Left ventricle myocardium inferior (tissue), 1 donor: ENCODE measurements around the gene NOP10. TPM values are rescaled to one million over a fixed set of nuclear protein-coding genes. Genes with fewer than 3 reads are reported as not detected.
"Not testable (repeated sequence)": the region's sequence is repeated elsewhere in the genome, so short reads cannot be mapped to it uniquely, and the experiment has no call there.

Source experiments
- DNase-seq: peaks from one replicate; pipeline ENCODE4 v3.0.0-alpha.2; 2020
- H3K27ac ChIP-seq: fragments of 200-600 bp; replicated peaks from 2 replicates; pipeline ENCODE4 v1.8.0; 2021
- H3K27me3 ChIP-seq: fragments of 200-600 bp; 2 replicates; pipeline ENCODE4 v1.8.0; 2021; ENCODE audit warnings: low read depth
- H3K36me3 ChIP-seq: fragments of 200-600 bp; 2 replicates; pipeline ENCODE4 v1.8.0; 2021
- H3K4me1 ChIP-seq: fragments of 200-600 bp; 2 replicates; pipeline ENCODE4 v1.8.0; 2021
- H3K4me3 ChIP-seq: fragments of 200-600 bp; 2 replicates; pipeline ENCODE4 v1.8.0; 2021; ENCODE audit warnings: mild to moderate bottlenecking, moderate library complexity
- H3K9me3 ChIP-seq: fragments of 200-600 bp; replicated peaks from 2 replicates; pipeline ENCODE4 v1.8.0; 2021
- CTCF ChIP-seq: fragments of 200-600 bp; IDR thresholded peaks from 2 replicates; pipeline ENCODE4 v1.8.0; 2021; ENCODE audit warnings: antibody characterized with exemption, mild to moderate bottlenecking, borderline replicate concordance
- intact Hi-C: fragments of 100-400 bp; cut with micrococcal nuclease; formaldehyde crosslinking; loops from one replicate; pipeline ENCODE4 v1.11.0; 2022
- long read RNA-seq: library from polyadenylated mRNA; unstranded; transcript quantifications from one replicate; pipeline ENCODE4 v2.0.0, GENCODE V29; 2021
- total RNA-seq: library from RNA; stranded (reverse); fragmentation: NEBNext Ultra II Directional; extraction: Animal tissue kit (Norgen Biotek cat#: 25700); gene quantifications from one replicate; pipeline ENCODE4 v1.2.1, GENCODE V29; 2021
- donor health status: DM: no; HTN: yes; CAD: no; lungs with severe emphysema.

Gene NOP10
- total RNA-seq: 140 TPM
- long read RNA-seq, transcript NOP10-201 (2 exons, 554 nt): major isoform, 78 of 78 reads
- long read RNA-seq, partial matches to known transcripts: 0 of 78 reads
- long read RNA-seq, other reads (novel, unspliced or antisense): 0 of 78 reads

- Histone ChIP-seq H3K27ac (peak within 1 kb of the TSS; percentile 95), H3K36me3 (peaks cover 19% of the 10 kb centered on the region), H3K9me3 (no peaks in the 10 kb centered on the region), H3K4me3 (peak within 1 kb of the TSS; percentile 86), H3K4me1 (peaks cover 29% of the 10 kb centered on the region), H3K27me3 (no peaks in the 10 kb centered on the region)
- TF ChIP-seq CTCF: peak; percentile 94
- intact Hi-C loops: no loop called here
- peak; percentile 87 for DNase-seq
Observed at GRCh38 chr15:34342737-34343575, at the start of gene NOP10, which contains the start of gene NUTM1. Gene NOP10, minus strand, starts transcription at chr15:34343136. Its CDS starts 63 bp downstream, at chr15:34343073. Gene NUTM1, plus strand, starts transcription at chr15:34343315. Its CDS starts 382 bp downstream, at chr15:34343697.

GRCh38 chr15:34389594-34390086 lies 46.7 kb upstream of the NOP10 start:
- H3K9me3 ChIP-seq, H3K36me3 ChIP-seq, H3K27ac ChIP-seq, intact Hi-C loops, H3K4me3 ChIP-seq, DNase-seq, H3K27me3 ChIP-seq, H3K4me1 ChIP-seq: not testable (repeated sequence)

- H3K27me3 ChIP-seq, DNase-seq, H3K4me3 ChIP-seq, H3K27ac ChIP-seq, H3K4me1 ChIP-seq, H3K9me3 ChIP-seq, H3K36me3 ChIP-seq, intact Hi-C loops: not testable (repeated sequence)
Observed at GRCh38 chr15:34381829-34382521, 39.0 kb upstream of the NOP10 start.

GRCh38 chr15:34380491-34380890 lies 37.6 kb upstream of the NOP10 start:
- H3K36me3 ChIP-seq, DNase-seq, H3K27me3 ChIP-seq, H3K27ac ChIP-seq, H3K4me1 ChIP-seq, H3K9me3 ChIP-seq, intact Hi-C loops, H3K4me3 ChIP-seq: not testable (repeated sequence)

GRCh38 chr15:34376856-34377255 lies 33.9 kb upstream of the NOP10 start:
- TF ChIP-seq CTCF: no peak
- Histone ChIP-seq H3K4me1 (peaks cover 8% of the 10 kb centered on the region), H3K27me3 (no peaks in the 10 kb centered on the region), H3K36me3 (no peaks in the 10 kb centered on the region), H3K27ac (no peak overlapping the region), H3K9me3 (no peaks in the 10 kb centered on the region), H3K4me3 (no peak overlapping the region)
- DNase-seq: no peak
- intact Hi-C loops: no loop called here

- DNase-seq, H3K27me3 ChIP-seq, H3K27ac ChIP-seq, H3K9me3 ChIP-seq, intact Hi-C loops, H3K4me1 ChIP-seq, H3K36me3 ChIP-seq, H3K4me3 ChIP-seq: not testable (repeated sequence)
Observed at GRCh38 chr15:34375541-34375940, 32.6 kb upstream of the NOP10 start.

- Histone ChIP-seq H3K4me1 (peaks cover 7% of the 10 kb centered on the region), H3K36me3 (no peaks in the 10 kb centered on the region), H3K27ac (no peak overlapping the region), H3K27me3 (no peaks in the 10 kb centered on the region), H3K9me3 (no peaks in the 10 kb centered on the region), H3K4me3 (no peak overlapping the region)
- no peak for DNase-seq
- TF ChIP-seq CTCF: no peak
- intact Hi-C loops: loop anchor here (5.0 kb wide), 1 partner anchor 138 kb away; no protein-coding TSS in a partner anchor
Observed at GRCh38 chr15:34374816-34375215, 31.9 kb upstream of the NOP10 start.
